ENCODE results near the gene ARHGAP12.

The ARHGAP12 gene

DNA sequence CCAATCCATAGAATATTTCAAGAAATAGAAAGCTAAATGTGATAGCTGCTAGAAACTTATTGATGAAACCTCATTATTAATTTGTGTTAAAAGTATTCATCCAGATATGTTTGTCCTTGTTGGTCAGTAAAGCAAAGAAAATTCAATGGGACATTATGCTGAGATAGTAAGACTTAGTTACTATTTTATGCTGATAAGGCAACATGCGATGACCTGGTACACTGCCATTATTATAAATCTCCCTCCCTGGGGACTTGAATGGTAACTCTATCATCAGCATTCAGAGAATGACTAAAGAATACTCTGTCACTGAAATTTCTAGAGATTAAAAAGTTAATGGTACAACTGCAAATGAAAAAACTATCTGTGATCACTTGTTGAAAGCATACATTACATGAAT is 54.9 kb downstream of the ARHGAP12 start:
- no peak for DNase-seq

GRCh38 chr10:31871266-31872065 is 57.2 kb downstream of the ARHGAP12 start:
- no peak for DNase-seq

- no peak for DNase-seq
Observed at GRCh38 chr10:31867646-31868045, 61.0 kb downstream of the ARHGAP12 start.

- no peak for DNase-seq
Observed at GRCh38 chr10:31866118-31866670, 62.4 kb downstream of the ARHGAP12 start.

DNA sequence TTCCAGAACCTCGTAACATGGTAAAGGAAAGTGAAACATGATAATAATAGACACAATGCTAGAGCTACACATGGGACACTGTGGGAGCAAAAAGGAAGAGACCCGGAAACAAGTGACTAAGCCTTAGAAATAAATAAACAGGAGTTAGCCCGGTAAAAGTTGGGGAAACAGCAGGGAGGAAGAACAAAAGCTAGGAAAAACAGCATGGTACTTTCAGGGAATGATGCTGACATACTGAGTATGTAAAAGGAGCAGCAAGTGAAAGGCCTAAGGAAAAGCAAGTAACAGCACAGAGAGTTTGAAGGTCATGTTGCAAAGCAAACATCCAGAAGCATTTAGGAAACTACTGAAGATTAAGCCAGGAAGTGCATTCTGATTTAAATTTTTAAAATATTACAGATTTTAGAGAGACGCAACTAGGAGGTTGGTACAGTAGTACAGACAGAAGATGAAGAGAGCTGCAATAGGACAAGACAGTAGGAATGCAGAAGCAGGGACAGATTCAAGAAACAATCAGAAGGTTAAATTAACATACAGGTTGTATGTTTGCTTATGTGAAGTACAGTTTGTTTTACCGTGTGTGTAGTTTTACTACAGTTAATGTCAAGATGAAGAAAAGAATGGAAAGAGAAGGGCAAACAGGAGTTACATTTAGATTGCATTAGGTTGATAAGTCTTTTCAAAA is 63.7 kb downstream of the ARHGAP12 start:
- DNase-seq, result no peak

DNA sequence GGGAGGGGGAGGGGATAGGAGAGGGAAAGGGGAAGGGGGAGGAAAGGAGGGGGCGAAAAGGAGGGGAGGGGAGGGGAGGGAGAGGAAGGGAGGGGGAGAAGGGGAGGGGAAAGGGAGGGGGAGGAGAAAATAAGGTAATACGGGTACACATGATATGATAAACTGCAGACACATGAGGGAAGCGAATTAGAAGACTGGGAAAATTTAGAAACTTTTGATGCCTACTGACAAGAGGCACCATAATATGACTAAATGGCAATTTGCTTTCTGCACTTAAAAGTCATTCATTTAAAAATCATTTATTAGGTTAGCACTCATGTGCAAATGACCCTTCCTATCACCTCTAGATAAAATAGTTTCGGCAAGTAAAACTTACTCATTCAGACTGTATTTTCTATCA is 73.6 kb downstream of the ARHGAP12 start:
- DNase-seq, result no peak

DNA sequence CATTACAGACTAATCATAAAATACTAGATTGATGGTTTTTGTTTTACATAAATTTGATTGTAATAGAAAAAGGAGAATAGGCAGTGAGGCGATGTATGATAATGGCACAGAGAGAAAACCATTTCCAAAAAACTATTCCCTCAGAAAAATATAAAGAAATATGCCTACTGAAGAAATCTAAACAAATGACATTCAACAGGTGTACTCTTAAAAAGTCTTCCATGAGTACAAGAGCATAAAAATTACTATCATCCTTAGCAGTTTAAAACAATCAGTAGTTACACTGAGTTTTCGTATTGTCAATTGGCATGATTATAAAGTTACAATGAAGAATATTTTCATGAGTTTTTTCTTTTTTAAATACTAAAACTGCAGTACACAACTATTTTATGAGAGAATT is 75.0 kb downstream of the ARHGAP12 start:
- no peak for DNase-seq

DNA sequence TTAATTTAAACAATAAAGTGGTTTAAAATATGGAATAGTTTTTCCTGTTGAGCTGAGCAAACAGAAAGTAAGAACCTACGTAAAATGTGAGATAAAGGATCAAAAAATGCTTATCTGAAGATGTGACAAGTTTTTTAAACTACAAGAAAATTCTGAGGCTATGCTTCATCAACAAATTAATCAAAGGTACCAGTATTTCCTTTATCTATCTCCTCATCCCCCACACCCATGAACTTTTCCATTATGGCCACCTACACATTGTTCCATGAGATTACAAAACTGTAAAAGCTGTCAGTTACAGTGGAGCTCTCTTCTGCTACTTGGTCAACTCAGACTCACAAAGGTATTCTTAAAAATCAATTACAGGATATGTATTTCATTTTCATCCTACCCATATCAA is 77.4 kb downstream of the ARHGAP12 start:
- no peak for DNase-seq

- DNase-seq, result no peak
Observed at GRCh38 chr10:31847515-31847914, 81.1 kb downstream of the ARHGAP12 start.

- DNase-seq, result no peak
Observed at GRCh38 chr10:31838709-31839108, 89.9 kb downstream of the ARHGAP12 start.

GRCh38 chr10:31838065-31838464 is 90.6 kb downstream of the ARHGAP12 start:
- DNase-seq, result no peak

- DNase-seq, result no peak
Observed at GRCh38 chr10:31836569-31837406, 91.8 kb downstream of the ARHGAP12 start.

- no peak for DNase-seq
Observed at GRCh38 chr10:31833753-31834152, 94.9 kb downstream of the ARHGAP12 start.

- no peak for DNase-seq
Observed at GRCh38 chr10:31832261-31832660, 96.4 kb downstream of the ARHGAP12 start.

GRCh38 chr10:31830887-31831286 is 97.7 kb downstream of the ARHGAP12 start:
- DNase-seq, result no peak

DNA sequence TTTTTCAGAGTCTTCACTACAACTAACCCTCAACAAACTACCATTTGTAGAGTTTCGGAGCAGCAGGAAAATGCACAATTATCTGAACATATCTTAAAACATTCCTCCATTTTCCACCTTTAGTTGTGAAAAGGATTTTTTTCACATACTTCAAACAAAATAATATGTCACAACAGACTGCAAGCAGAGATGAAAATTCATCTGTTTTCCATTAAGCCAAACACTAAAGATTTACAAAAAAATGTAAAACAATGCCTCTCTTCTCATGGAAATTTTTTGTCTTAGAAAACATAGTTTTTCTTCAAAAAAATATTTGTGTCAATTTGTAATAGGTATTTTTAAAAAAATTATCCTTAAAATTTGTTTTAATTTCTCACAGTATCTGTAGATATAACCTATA is 98.9 kb downstream of the ARHGAP12 start:
- no peak for DNase-seq

DNA sequence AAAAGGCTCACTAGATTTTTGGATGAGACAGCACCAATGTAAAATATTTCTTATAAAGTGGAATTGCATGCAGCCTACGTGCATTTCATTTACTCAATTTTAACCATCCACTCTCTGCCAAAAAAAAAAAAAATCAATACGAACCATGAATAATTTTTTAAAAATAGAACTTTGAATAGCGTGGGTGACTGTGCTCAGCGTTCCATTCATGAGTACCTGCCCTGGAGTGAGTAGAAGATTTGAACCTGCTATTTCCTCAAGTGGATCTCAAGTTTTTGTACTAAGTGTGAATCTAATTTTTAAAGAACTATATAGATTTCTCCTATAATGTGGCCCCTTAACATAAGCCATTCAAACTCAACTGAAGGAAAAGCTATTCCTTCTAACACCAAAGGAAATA is 105.3 kb downstream of the ARHGAP12 start:
- DNase-seq, result no peak

- DNase-seq, result no peak
Observed at GRCh38 chr10:31822616-31823318, 105.9 kb downstream of the ARHGAP12 start.

DNA sequence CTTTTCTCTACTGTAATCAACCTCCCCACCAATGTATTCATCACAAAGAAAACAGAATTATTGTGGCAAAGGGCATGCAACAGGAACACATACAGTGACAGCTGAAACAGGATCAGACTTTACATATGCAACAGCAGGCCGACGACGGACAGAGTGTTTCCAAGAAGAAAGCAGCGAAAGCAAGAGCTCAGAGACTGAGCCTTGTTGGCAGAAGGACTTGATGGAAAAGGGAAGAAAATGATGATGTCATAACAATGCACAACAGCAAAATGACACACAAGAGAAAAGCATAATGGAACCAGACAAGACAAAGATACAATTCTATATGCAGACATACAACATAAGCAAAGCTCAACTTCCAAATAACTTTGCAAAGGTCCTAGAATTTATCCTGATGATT is 106.5 kb downstream of the ARHGAP12 start:
- no peak for DNase-seq

GRCh38 chr10:31820778-31821369 is 107.8 kb downstream of the ARHGAP12 start:
- DNase-seq, result no peak

DNA sequence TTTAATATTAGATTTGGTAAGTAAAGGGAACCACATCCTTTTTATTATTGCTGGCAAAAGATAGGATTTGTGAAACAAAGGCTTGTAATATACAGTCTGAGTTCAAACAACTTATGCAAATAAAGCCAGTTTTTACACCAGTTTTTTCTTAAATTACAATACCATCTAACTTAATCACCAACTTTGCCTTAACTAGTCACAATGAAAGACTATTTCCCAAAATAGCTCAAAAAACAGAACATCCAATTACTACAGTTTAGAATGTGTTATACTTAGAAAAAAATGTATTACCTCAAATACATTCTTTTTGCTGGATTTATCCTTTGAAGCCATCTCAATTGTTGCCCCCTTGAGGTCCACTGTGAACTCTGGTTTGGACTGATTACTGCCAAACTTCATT is 108.5 kb downstream of the ARHGAP12 start:
- DNase-seq, result no peak

GRCh38 chr10:31819391-31819820 is 109.2 kb downstream of the ARHGAP12 start:
- DNase-seq, result no peak

Measured in NCI-H1436 treated with DMSO at 0.1 percent for 48 hours (cell line).